Measurements from ENCODE around the gene SLC49A4. TPM values are rescaled to one million over a fixed set of nuclear protein-coding genes. Genes with fewer than 3 reads are reported as not detected.

SLC49A4 gene
- total RNA-seq, 2 experiments from 2014 or later: 2.3 to 2.7 TPM

DNA sequence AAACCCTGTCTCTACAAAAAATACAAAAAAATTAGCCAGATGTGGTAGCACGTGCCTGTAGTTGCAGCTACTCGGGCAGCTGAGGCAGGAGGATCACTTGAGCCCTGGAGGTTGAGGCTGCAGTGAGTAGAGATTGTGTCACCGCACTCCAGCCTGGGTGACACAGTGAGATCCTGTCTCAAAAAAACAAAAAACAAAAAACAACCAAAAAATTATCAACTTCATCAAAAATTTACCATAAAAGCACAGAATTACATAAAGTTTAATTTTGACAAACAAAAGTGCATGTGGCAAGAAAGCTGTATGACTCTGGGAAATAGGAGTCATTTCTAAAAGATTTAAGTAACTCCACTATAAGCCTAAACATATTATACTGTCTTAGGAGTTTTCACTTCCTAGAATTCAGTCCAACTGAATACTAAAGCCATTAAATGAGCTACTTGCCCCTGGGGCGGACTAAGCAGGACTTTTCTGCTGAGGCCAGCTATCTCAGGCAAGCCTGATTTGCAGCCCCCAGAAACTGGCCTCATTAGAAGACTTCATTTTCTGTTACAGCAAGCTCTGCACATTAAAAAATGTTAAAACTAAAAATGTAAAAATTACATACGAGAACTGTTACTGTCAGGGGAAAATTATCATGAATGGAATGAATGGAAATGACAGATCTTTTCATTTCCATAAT, 24.2 kb upstream of the SLC49A4 start:
- Mint-ChIP-seq H3K4me1 (ENCODE audit: low read depth) (no peaks in the 10 kb centered on the region), H3K4me3 (no peak overlapping the region), H3K9me3 (no peaks in the 10 kb centered on the region), H3K27ac (no peak overlapping the region), H3K36me3 (peaks cover 6% of the 10 kb centered on the region), H3K27me3 (no peaks in the 10 kb centered on the region)
- CTCF ChIA-PET: interaction anchor here (0.7 to 1.4 kb wide), 3 partner anchors 15 to 377 kb away, joined by 3 to 4 read pairs (median 3); no protein-coding TSS in a partner anchor
- intact Hi-C loops (cut with micrococcal nuclease): no loop called here
- POLR2A ChIA-PET: no interaction called here
- DNase-seq: no peak

DNA sequence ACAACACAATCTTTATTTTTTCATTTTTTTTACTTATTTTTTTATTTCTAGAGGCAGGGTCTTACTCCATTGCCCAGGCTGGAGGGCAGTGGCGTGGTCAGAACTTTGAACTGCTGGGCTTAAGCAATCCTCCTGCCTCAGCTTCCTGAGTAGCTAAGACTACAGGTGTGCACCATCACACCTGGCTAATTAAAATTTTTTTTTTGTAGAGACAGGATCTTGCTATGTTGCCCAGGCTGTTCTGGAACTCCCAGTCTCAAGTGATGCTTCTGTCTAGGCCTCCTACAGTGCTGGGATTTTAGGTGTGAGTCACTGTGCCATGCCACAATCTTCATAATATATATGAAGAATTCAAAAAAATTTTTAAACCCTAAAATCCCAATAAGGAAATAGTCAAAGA, 22.0 kb upstream of the SLC49A4 start:
- no peaks in the 10 kb centered on the region for H3K9me3 Mint-ChIP-seq
- intact Hi-C loops (cut with micrococcal nuclease): no loop called here
- H3K27me3 Mint-ChIP-seq: no peaks in the 10 kb centered on the region
- H3K36me3 Mint-ChIP-seq: peaks cover 6% of the 10 kb centered on the region
- ChIA-PET POLR2A (no interaction called here), CTCF (no interaction called here)
- no peak overlapping the region for H3K27ac Mint-ChIP-seq
- no peaks in the 10 kb centered on the region for H3K4me1 Mint-ChIP-seq (ENCODE audit: low read depth)
- H3K4me3 Mint-ChIP-seq: no peak overlapping the region
- DNase-seq: no peak

DNA sequence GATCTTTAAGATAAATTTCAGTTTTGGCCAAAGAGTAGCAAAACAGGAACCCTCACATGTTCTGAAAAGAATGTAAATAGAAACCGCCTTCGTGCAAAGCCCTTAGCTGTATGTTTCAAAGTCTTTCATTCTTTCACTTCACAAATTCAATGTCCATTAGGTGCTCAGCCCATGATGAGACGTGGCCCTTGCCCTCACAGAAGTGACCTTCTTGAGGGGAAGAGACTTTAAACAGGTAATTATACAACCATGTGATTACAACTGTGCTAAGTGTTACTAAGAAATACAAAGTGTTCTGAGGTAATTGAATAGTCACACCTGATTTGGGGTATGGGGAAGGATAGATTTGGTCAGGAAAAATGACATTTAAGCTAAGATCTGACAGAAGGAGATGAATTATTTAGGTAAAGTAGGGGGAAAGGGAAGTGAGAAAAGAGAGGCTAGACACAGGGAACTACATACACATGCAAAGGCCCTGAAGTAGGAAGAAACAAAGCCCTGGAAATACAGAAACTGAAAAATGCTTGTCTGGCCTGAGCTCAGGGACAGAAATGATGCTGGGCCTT, 20.8 kb upstream of the SLC49A4 start:
- CTCF ChIA-PET: interaction anchor here (0.7 to 1.9 kb wide), 2 partner anchors 10 to 19 kb away, joined by 4 to 8 read pairs; no protein-coding TSS in a partner anchor
- intact Hi-C loops (cut with micrococcal nuclease): no loop called here
- Mint-ChIP-seq H3K4me3 (no peak overlapping the region), H3K27ac (no peak overlapping the region), H3K36me3 (peaks cover 4% of the 10 kb centered on the region), H3K4me1 (ENCODE audit: low read depth) (no peaks in the 10 kb centered on the region), H3K9me3 (no peaks in the 10 kb centered on the region), H3K27me3 (no peaks in the 10 kb centered on the region)
- DNase-seq: no peak
- POLR2A ChIA-PET: no interaction called here

DNA sequence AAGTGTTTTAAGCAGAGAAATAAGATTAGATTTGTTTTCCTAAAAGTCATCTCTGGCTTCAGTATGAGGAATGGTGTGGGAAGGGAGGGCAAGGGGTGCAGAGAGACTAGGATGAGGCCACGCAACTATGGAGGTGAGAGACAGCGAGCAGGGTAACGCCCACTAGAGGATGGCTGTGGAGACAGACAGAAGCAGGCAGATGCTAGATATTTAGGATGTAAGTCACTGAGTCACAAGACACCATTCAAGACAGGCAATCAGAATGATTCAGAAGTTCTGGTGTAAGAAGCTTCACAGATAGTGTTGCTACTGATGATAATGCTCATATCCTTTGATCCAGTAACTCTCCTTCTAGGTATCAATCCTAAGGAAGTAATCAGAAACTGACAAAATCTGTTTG, 20.3 kb upstream of the SLC49A4 start:
- no peak for DNase-seq
- POLR2A ChIA-PET: no interaction called here
- H3K4me1 Mint-ChIP-seq (ENCODE audit: low read depth): no peaks in the 10 kb centered on the region
- intact Hi-C loops (cut with micrococcal nuclease): no loop called here
- no peak overlapping the region for H3K4me3 Mint-ChIP-seq
- CTCF ChIA-PET: interaction anchor here (0.7 to 1.9 kb wide), 2 partner anchors 10 to 20 kb away, joined by 4 to 8 read pairs; no protein-coding TSS in a partner anchor
- no peaks in the 10 kb centered on the region for H3K36me3 Mint-ChIP-seq
- no peaks in the 10 kb centered on the region for H3K27me3 Mint-ChIP-seq
- no peaks in the 10 kb centered on the region for H3K9me3 Mint-ChIP-seq
- H3K27ac Mint-ChIP-seq: no peak overlapping the region

DNA sequence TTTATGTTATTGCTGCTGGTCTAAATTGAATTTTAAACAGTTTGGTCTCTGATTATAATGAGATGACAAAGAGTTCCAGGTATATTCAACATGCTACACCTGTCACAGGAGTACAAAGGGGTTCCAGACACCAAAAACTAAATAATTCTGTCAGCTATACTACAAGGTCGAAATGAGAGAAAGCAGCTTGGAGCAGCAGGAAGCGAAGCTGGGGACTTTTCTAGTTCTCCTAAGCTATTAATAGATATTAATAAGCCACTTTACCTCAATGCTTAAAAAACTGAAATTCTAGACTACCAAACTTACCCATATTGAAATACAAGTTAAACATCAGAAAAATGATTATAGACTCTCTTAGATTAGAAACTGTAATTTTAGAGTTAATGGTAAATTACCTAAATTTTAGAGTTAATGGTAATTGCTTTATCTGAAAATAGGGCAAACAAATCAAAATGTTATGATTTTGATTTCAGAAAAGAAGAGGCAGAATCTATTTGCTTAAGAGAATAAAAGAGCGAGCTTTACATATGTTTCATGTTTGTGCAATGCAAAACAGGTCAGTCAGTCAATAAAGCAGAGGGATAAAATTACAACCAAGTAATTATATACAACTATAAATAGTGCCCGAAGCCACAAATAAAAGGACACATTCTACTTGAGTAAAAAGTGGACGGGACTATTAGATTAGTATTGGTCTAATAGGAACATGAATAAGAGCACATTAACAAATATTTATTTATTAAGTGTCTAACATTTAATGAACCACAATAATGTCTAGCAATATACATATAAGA, 18.0 kb upstream of the SLC49A4 start:
- ChIA-PET POLR2A (no interaction called here), CTCF (no interaction called here)
- Mint-ChIP-seq H3K4me3 (no peak overlapping the region), H3K4me1 (ENCODE audit: low read depth) (no peaks in the 10 kb centered on the region), H3K27me3 (no peaks in the 10 kb centered on the region), H3K36me3 (peaks cover 4% of the 10 kb centered on the region), H3K9me3 (no peaks in the 10 kb centered on the region), H3K27ac (no peak overlapping the region)
- intact Hi-C loops (cut with micrococcal nuclease): no loop called here
- DNase-seq: no peak

DNA sequence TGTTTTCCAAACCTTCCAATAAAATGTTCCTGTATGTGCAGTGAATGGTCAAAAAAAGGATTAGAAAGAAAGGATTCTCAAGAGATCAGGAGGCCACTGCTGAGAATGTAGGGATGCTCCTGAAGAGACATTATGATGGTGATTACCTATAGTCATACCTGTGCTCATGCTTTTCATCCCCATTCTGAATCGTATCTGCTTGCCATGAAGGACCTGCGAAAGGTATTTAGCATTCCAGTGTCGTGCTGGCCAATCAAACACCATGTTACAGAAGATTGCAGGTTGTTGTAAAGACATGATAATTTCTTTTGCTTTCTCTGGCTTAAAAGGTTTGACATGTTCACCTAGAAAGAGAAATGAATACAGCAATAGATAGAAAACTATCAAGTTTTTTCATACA, 17.3 kb upstream of the SLC49A4 start:
- CTCF ChIA-PET: no interaction called here
- intact Hi-C loops (cut with micrococcal nuclease): no loop called here
- DNase-seq: no peak

DNA sequence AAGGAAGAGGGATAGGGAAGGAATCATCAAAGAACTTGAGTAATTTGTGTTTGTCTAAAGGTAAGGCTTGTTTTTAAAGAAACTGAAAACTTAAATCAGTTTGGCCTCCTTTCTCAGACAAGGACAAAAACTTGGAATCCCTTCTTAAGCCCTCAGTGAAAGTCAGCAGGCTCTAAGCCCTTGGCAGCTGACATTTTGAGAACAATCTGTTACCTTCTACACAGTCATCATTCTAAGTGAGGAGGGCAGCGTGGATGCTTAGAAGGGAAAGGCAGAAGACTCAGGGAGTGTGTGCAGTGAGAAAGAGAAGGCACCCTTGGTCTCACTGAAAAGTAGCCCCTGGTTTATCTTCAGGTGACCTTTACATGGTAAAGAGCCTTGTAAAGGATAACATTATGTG, 12.1 kb upstream of the SLC49A4 start:
- H3K36me3 Mint-ChIP-seq: peaks cover 8% of the 10 kb centered on the region
- no peaks in the 10 kb centered on the region for H3K9me3 Mint-ChIP-seq
- no peak overlapping the region for H3K4me3 Mint-ChIP-seq
- intact Hi-C loops (cut with micrococcal nuclease): no loop called here
- ChIA-PET CTCF (no interaction called here), POLR2A (no interaction called here)
- no peak for DNase-seq
- no peak overlapping the region for H3K27ac Mint-ChIP-seq
- H3K27me3 Mint-ChIP-seq: no peaks in the 10 kb centered on the region
- peaks cover 11% of the 10 kb centered on the region for H3K4me1 Mint-ChIP-seq (ENCODE audit: low read depth)

More for the DNA sequence above, 17.3 kb upstream of the SLC49A4 start:
- Mint-ChIP-seq H3K27ac (no peak overlapping the region), H3K27me3 (no peaks in the 10 kb centered on the region), H3K4me1 (ENCODE audit: low read depth) (no peaks in the 10 kb centered on the region), H3K9me3 (no peaks in the 10 kb centered on the region), H3K36me3 (peaks cover 4% of the 10 kb centered on the region), H3K4me3 (no peak overlapping the region)
- POLR2A ChIA-PET: no interaction called here

DNA sequence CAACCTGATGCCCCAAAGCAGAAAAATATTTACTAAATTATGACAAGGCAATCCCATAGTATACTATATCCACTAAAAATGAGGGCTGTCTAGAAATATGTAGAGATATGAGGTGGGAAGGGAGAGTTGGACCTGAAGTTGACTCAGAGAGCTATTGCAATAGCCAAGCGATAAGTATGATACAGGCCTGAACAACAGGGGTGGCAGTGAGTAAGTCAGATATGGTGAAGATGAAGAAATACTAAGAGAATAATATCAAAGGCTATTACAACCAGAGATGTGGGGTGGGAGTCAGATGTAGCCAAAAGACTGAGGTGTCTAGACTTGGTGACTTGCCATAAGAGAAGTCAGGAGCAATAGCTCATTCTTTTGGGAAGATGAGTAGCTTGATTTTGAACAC, 10.4 kb upstream of the SLC49A4 start:
- peaks cover 8% of the 10 kb centered on the region for H3K36me3 Mint-ChIP-seq
- DNase-seq: no peak
- no peak overlapping the region for H3K4me3 Mint-ChIP-seq
- H3K9me3 Mint-ChIP-seq: no peaks in the 10 kb centered on the region
- POLR2A ChIA-PET: no interaction called here
- no peak overlapping the region for H3K27ac Mint-ChIP-seq
- H3K4me1 Mint-ChIP-seq (ENCODE audit: low read depth): peaks cover 22% of the 10 kb centered on the region
- CTCF ChIA-PET: interaction anchor here (0.5 to 1.2 kb wide), 2 partner anchors 10 to 29 kb away, joined by 4 read pairs; no protein-coding TSS in a partner anchor
- H3K27me3 Mint-ChIP-seq: no peaks in the 10 kb centered on the region
- intact Hi-C loops (cut with micrococcal nuclease): no loop called here

DNA sequence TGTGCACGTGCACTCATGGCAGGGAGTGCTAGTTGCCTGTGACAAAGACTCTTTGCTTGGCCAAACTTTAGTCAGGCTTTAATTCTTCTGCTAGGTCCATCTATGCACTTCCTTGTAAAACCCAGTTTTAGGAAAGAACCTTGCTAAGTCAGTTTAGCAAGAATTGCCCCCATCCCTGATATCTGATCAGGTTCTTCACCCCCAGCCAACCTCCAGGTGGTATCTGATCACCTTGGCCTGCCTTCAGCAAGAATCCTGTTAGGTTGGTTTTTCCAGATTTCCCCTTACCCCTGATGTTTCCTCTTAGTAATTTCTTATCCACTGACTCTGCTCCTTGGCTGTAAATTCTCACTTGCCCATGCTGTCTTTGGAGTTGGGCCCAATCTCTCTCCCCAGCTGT, 9.6 kb upstream of the SLC49A4 start:
- Mint-ChIP-seq H3K27ac (no peak overlapping the region), H3K27me3 (no peaks in the 10 kb centered on the region), H3K36me3 (peaks cover 8% of the 10 kb centered on the region), H3K9me3 (no peaks in the 10 kb centered on the region), H3K4me3 (no peak overlapping the region), H3K4me1 (ENCODE audit: low read depth) (peaks cover 25% of the 10 kb centered on the region)
- DNase-seq: no peak
- intact Hi-C loops (cut with micrococcal nuclease): no loop called here
- ChIA-PET CTCF (interaction anchor here (1.2 kb wide), 1 partner anchor 30 kb away, joined by 4 read pairs; no protein-coding TSS in a partner anchor), POLR2A (no interaction called here)

DNA sequence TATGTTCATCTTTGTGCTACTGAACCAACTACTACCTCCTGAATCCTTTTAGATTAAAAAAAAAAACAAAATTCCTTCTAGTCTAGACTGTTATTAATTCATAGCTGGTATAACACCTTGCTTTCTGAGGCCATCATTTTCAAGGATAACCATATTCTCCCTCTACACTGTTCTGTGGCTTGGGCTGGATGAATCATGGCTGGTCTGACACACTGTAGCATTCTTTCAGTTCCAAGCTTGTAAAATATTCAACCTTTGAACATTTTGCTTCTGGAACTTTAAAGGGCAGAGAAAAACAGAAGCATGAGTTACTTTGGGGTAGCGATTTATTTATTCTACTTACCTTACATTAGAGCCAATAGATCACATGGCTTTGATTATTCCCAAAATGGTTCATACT, 8.8 kb upstream of the SLC49A4 start:
- Mint-ChIP-seq H3K36me3 (peaks cover 8% of the 10 kb centered on the region), H3K9me3 (no peaks in the 10 kb centered on the region), H3K27me3 (no peaks in the 10 kb centered on the region), H3K4me3 (no peak overlapping the region), H3K27ac (no peak overlapping the region), H3K4me1 (ENCODE audit: low read depth) (peaks cover 25% of the 10 kb centered on the region)
- DNase-seq: peak; percentile 19
- intact Hi-C loops (cut with micrococcal nuclease): no loop called here
- ChIA-PET POLR2A (no interaction called here), CTCF (no interaction called here)

DNA sequence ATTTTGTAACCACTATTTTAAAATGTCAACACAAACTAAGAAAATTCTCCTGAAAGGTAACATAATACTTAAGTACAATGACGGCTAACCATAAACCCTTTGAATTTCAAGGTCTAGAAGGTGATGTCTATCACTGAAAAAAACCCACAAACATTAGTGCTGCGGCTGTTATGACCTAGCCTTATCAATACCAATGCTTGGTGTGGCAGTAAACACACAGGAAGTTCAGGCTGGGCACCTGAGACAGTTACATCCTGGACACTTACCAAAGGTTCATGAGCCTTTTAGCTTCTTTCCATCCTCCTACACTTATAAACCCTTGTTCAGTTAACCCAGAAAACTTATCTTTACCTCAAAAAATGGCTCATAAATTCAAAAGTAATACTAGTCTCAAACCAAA, 7.0 kb upstream of the SLC49A4 start:
- DNase-seq: no peak
- Mint-ChIP-seq H3K4me1 (ENCODE audit: low read depth) (peaks cover 25% of the 10 kb centered on the region), H3K27me3 (no peaks in the 10 kb centered on the region), H3K4me3 (no peak overlapping the region), H3K9me3 (no peaks in the 10 kb centered on the region), H3K27ac (no peak overlapping the region), H3K36me3 (peaks cover 4% of the 10 kb centered on the region)
- ChIA-PET CTCF (no interaction called here), POLR2A (no interaction called here)
- intact Hi-C loops (cut with micrococcal nuclease): no loop called here

DNA sequence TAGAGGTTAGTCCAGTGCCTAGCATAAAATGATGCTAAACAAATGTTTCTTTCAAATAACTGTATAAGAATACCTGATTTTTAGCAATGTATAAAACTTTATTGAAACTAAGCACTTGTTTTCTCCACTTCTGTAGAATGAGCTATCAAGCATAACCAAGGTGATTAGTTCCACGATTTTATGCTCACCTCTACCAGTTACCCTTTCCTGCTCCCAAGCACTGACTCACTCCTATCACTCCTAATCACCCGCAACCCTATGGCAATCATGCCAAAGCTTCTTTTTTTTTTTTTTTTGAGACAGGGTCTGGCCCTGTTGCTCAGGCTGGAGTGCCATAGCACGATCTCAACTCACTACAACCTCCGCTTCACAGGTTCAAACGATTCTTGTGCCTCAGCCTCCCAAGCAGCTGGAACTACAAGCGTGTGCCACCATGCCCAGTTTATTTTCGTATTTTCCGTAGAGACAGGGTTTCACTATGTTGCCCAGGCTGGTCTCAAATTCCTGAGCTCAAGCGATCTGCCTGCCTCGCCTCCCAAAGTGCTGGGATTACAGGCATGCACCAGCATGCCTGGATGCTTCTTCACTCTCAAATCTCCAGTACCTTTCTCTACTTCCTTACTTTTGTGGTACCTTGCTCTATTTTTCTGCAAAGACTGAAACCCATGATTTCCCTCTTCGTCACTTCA, 5.1 kb upstream of the SLC49A4 start:
- no peak for DNase-seq
- Mint-ChIP-seq H3K36me3 (peaks cover 2% of the 10 kb centered on the region), H3K4me1 (ENCODE audit: low read depth) (peaks cover 25% of the 10 kb centered on the region), H3K9me3 (no peaks in the 10 kb centered on the region), H3K4me3 (no peak overlapping the region), H3K27me3 (no peaks in the 10 kb centered on the region), H3K27ac (no peak overlapping the region)
- intact Hi-C loops (cut with micrococcal nuclease): loop anchor here (5.0 to 10.0 kb wide), 5 partner anchors 227 to 795 kb away; partner anchors contain the start of genes DTX3L, FAM162A, HACD2 and MIX23
- POLR2A ChIA-PET: no interaction called here
- CTCF ChIA-PET: interaction anchor here (1.3 kb wide), 1 partner anchor 34 kb away, joined by 6 read pairs; no protein-coding TSS in a partner anchor
